ENCODE measurements around the gene KCNJ6.

The KCNJ6 gene

GRCh38 chr21:37842163-37842919 lies 73.9 kb downstream of the KCNJ6 start:
- in situ Hi-C loops (cut with MboI; ENCODE audit: low sequenced_read_pairs), result no loop called here
- Histone ChIP-seq H3K4me3 (no peak overlapping the region), H3K36me3 (replicated peaks) (no peaks in the 10 kb centered on the region), H3K27me3 (ENCODE audit: low read depth) (no peaks in the 10 kb centered on the region), H3K9me3 (no peaks in the 10 kb centered on the region), H3K4me1 (no peaks in the 10 kb centered on the region)
- no peak for DNase-seq (ENCODE audit: low spot score in 2 of 2)

GRCh38 chr21:37837381-37837780 lies 78.9 kb downstream of the KCNJ6 start:
- H3K4me3 ChIP-seq, result no peak overlapping the region
- no peak for DNase-seq (ENCODE audit: low spot score in 2 of 2)
- H3K4me1 ChIP-seq, result no peaks in the 10 kb centered on the region
- in situ Hi-C loops (cut with MboI; ENCODE audit: low sequenced_read_pairs), result no loop called here
- no peaks in the 10 kb centered on the region for H3K27me3 ChIP-seq (ENCODE audit: low read depth)
- no peaks in the 10 kb centered on the region for H3K36me3 ChIP-seq (replicated peaks)
- 0 out of 2 replicates have a peak, but pooled peaks cover 3% of the 10 kb centered on the region for H3K9me3 ChIP-seq

GRCh38 chr21:37835481-37835880 lies 80.8 kb downstream of the KCNJ6 start:
- 0 out of 2 replicates have a peak, but pooled peaks cover 3% of the 10 kb centered on the region for H3K9me3 ChIP-seq
- no peaks in the 10 kb centered on the region for H3K4me1 ChIP-seq
- no peaks in the 10 kb centered on the region for H3K36me3 ChIP-seq (replicated peaks)
- H3K27me3 ChIP-seq (ENCODE audit: low read depth), result no peaks in the 10 kb centered on the region
- in situ Hi-C loops (cut with MboI; ENCODE audit: low sequenced_read_pairs), result no loop called here
- H3K4me3 ChIP-seq, result no peak overlapping the region
- no peak for DNase-seq (ENCODE audit: low spot score in 2 of 2)

- 0 out of 2 replicates have a peak, but pooled peaks cover 3% of the 10 kb centered on the region for H3K9me3 ChIP-seq
- no peaks in the 10 kb centered on the region for H3K36me3 ChIP-seq (replicated peaks)
- no peak overlapping the region for H3K4me3 ChIP-seq
- H3K4me1 ChIP-seq, result no peaks in the 10 kb centered on the region
- no peak for DNase-seq (ENCODE audit: low spot score in 2 of 2)
- in situ Hi-C loops (cut with MboI; ENCODE audit: low sequenced_read_pairs), result no loop called here
- H3K27me3 ChIP-seq (ENCODE audit: low read depth), result no peaks in the 10 kb centered on the region
These were observed 83.0 kb downstream of the KCNJ6 start for GRCh38 chr21:37833301-37833700.

- no peak overlapping the region for H3K4me3 ChIP-seq
- in situ Hi-C loops (cut with MboI; ENCODE audit: low sequenced_read_pairs), result no loop called here
- no peaks in the 10 kb centered on the region for H3K27me3 ChIP-seq (ENCODE audit: low read depth)
- no peaks in the 10 kb centered on the region for H3K4me1 ChIP-seq
- no peaks in the 10 kb centered on the region for H3K36me3 ChIP-seq (replicated peaks)
- DNase-seq (ENCODE audit: low spot score in 2 of 2), result no peak
- H3K9me3 ChIP-seq, result no peaks in the 10 kb centered on the region
These were observed 86.8 kb downstream of the KCNJ6 start for GRCh38 chr21:37829447-37829846.

GRCh38 chr21:37828991-37829390 lies 87.3 kb downstream of the KCNJ6 start:
- Histone ChIP-seq H3K4me1 (no peaks in the 10 kb centered on the region), H3K4me3 (no peak overlapping the region), H3K27me3 (ENCODE audit: low read depth) (no peaks in the 10 kb centered on the region), H3K36me3 (replicated peaks) (no peaks in the 10 kb centered on the region), H3K9me3 (no peaks in the 10 kb centered on the region)
- in situ Hi-C loops (cut with MboI; ENCODE audit: low sequenced_read_pairs), result no loop called here
- no peak for DNase-seq (ENCODE audit: low spot score in 2 of 2)

- Histone ChIP-seq H3K27me3 (ENCODE audit: low read depth) (no peaks in the 10 kb centered on the region), H3K4me1 (no peaks in the 10 kb centered on the region), H3K9me3 (no peaks in the 10 kb centered on the region), H3K4me3 (no peak overlapping the region), H3K36me3 (replicated peaks) (no peaks in the 10 kb centered on the region)
- no peak for DNase-seq (ENCODE audit: low spot score in 2 of 2)
- in situ Hi-C loops (cut with MboI; ENCODE audit: low sequenced_read_pairs), result no loop called here
These were observed 87.7 kb downstream of the KCNJ6 start for GRCh38 chr21:37828556-37828955.

- DNase-seq (ENCODE audit: low spot score in 2 of 2), result no peak
- in situ Hi-C loops (cut with MboI; ENCODE audit: low sequenced_read_pairs), result no loop called here
- Histone ChIP-seq H3K27me3 (ENCODE audit: low read depth) (no peaks in the 10 kb centered on the region), H3K4me3 (no peak overlapping the region), H3K4me1 (no peaks in the 10 kb centered on the region), H3K36me3 (replicated peaks) (no peaks in the 10 kb centered on the region), H3K9me3 (no peaks in the 10 kb centered on the region)
These were observed 88.3 kb downstream of the KCNJ6 start for GRCh38 chr21:37827913-37828312.

- no peak for DNase-seq (ENCODE audit: low spot score in 2 of 2)
- H3K27me3 ChIP-seq (ENCODE audit: low read depth), result no peaks in the 10 kb centered on the region
These were observed 94.3 kb downstream of the KCNJ6 start for GRCh38 chr21:37821786-37822450.

GRCh38 chr21:37821092-37821491 lies 95.2 kb downstream of the KCNJ6 start:
- no peaks in the 10 kb centered on the region for H3K36me3 ChIP-seq (replicated peaks)

More at GRCh38 chr21:37821786-37822450, 94.3 kb downstream of the KCNJ6 start:
- Histone ChIP-seq H3K36me3 (replicated peaks) (no peaks in the 10 kb centered on the region), H3K9me3 (no peaks in the 10 kb centered on the region), H3K4me1 (no peaks in the 10 kb centered on the region), H3K4me3 (no peak overlapping the region)
- in situ Hi-C loops (cut with MboI; ENCODE audit: low sequenced_read_pairs), result no loop called here

GRCh38 chr21:37819372-37819771 lies 96.9 kb downstream of the KCNJ6 start:
- DNase-seq (ENCODE audit: low spot score in 2 of 2), result no peak
- H3K4me1 ChIP-seq, result no peaks in the 10 kb centered on the region
- in situ Hi-C loops (cut with MboI; ENCODE audit: low sequenced_read_pairs), result no loop called here
- no peaks in the 10 kb centered on the region for H3K27me3 ChIP-seq (ENCODE audit: low read depth)
- peaks cover 1% of the 10 kb centered on the region; the same call in 1 of the 2 replicates for H3K9me3 ChIP-seq
- H3K36me3 ChIP-seq (replicated peaks), result no peaks in the 10 kb centered on the region
- no peak overlapping the region for H3K4me3 ChIP-seq

More at GRCh38 chr21:37821092-37821491, 95.2 kb downstream of the KCNJ6 start:
- no peaks in the 10 kb centered on the region for H3K27me3 ChIP-seq (ENCODE audit: low read depth)
- in situ Hi-C loops (cut with MboI; ENCODE audit: low sequenced_read_pairs), result no loop called here
- no peaks in the 10 kb centered on the region for H3K9me3 ChIP-seq
- H3K4me1 ChIP-seq, result no peaks in the 10 kb centered on the region
- DNase-seq (ENCODE audit: low spot score in 2 of 2), result no peak
- no peak overlapping the region for H3K4me3 ChIP-seq

- Histone ChIP-seq H3K4me3 (no peak overlapping the region), H3K36me3 (replicated peaks) (no peaks in the 10 kb centered on the region), H3K4me1 (no peaks in the 10 kb centered on the region), H3K27me3 (ENCODE audit: low read depth) (no peaks in the 10 kb centered on the region), H3K9me3 (peaks cover 3% of the 10 kb centered on the region; the same call in 1 of the 2 replicates)
- in situ Hi-C loops (cut with MboI; ENCODE audit: low sequenced_read_pairs), result no loop called here
- no peak for DNase-seq (ENCODE audit: low spot score in 2 of 2)
These were observed 99.0 kb downstream of the KCNJ6 start for GRCh38 chr21:37817242-37817641.

GRCh38 chr21:37815893-37816292 lies 100.4 kb downstream of the KCNJ6 start:
- no peak for DNase-seq (ENCODE audit: low spot score in 2 of 2)
- H3K9me3 ChIP-seq, result peaks cover 3% of the 10 kb centered on the region; the same call in 1 of the 2 replicates
- no peak overlapping the region for H3K4me3 ChIP-seq
- in situ Hi-C loops (cut with MboI; ENCODE audit: low sequenced_read_pairs), result no loop called here
- H3K36me3 ChIP-seq (replicated peaks), result no peaks in the 10 kb centered on the region
- no peaks in the 10 kb centered on the region for H3K27me3 ChIP-seq (ENCODE audit: low read depth)
- no peaks in the 10 kb centered on the region for H3K4me1 ChIP-seq

- Histone ChIP-seq H3K36me3 (replicated peaks) (no peaks in the 10 kb centered on the region), H3K27me3 (ENCODE audit: low read depth) (no peaks in the 10 kb centered on the region), H3K4me3 (no peak overlapping the region), H3K9me3 (peaks cover 3% of the 10 kb centered on the region; the same call in 1 of the 2 replicates), H3K4me1 (no peaks in the 10 kb centered on the region)
- in situ Hi-C loops (cut with MboI; ENCODE audit: low sequenced_read_pairs), result no loop called here
- no peak for DNase-seq (ENCODE audit: low spot score in 2 of 2)
These were observed 104.5 kb downstream of the KCNJ6 start for GRCh38 chr21:37811711-37812110.

Data from HAP-1 (cell line).